HG02610 (cell line): ENCODE results near the gene FBXL3.
"Not testable (repeated sequence)": the region's sequence is repeated elsewhere in the genome, so short reads cannot be mapped to it uniquely, and the experiment has no call there.

Experiments used
- ATAC-seq: cut with Tn5 transposase; IDR thresholded peaks from one replicate; pipeline ENCODE4 v1.9.1; 2021; ENCODE audit warnings: mild to moderate bottlenecking, moderate library complexity; ENCODE audit not compliant: unreplicated experiment

Gene FBXL3

GRCh38 chr13:77028202-77028601, 1.2 kb upstream of the FBXL3 start:
- no peak for ATAC-seq

- ATAC-seq = peak; percentile 51
Observed at GRCh38 chr13:77026255-77026860, 601 bp downstream of the FBXL3 start.

GRCh38 chr13:77022341-77022740, 4.6 kb downstream of the FBXL3 start:
- ATAC-seq = no peak

GRCh38 chr13:77019756-77020155, 7.2 kb downstream of the FBXL3 start:
- no peak for ATAC-seq

- no peak for ATAC-seq
Observed at GRCh38 chr13:77016888-77017623, 9.9 kb downstream of the FBXL3 start.

GRCh38 chr13:77016251-77016812, 10.6 kb downstream of the FBXL3 start:
- ATAC-seq = no peak

GRCh38 chr13:77014906-77015685, 11.9 kb downstream of the FBXL3 start:
- no peak for ATAC-seq

GRCh38 chr13:77013853-77014542, 13.0 kb downstream of the FBXL3 start:
- no peak for ATAC-seq

GRCh38 chr13:77009719-77010118, 17.2 kb downstream of the FBXL3 start:
- not testable (repeated sequence) for ATAC-seq

- peak; percentile 68 for ATAC-seq
Observed at GRCh38 chr13:77009011-77009410, 17.9 kb downstream of the FBXL3 start.

- ATAC-seq = peak; percentile 51
Observed at GRCh38 chr13:77008337-77008736, 18.6 kb downstream of the FBXL3 start.

GRCh38 chr13:77002590-77003190, 24.3 kb downstream of the FBXL3 start:
- ATAC-seq = no peak

- ATAC-seq = no peak
Observed at GRCh38 chr13:77001963-77002587, 24.9 kb downstream of the FBXL3 start.

GRCh38 chr13:77001540-77001939, 25.4 kb downstream of the FBXL3 start:
- no peak for ATAC-seq

- ATAC-seq = no peak
Observed at GRCh38 chr13:77000475-77000874, 26.5 kb downstream of the FBXL3 start.

GRCh38 chr13:76994281-76994680, 32.7 kb downstream of the FBXL3 start:
- ATAC-seq = no peak

GRCh38 chr13:76993473-76993872, 33.5 kb downstream of the FBXL3 start:
- no peak for ATAC-seq

- no peak for ATAC-seq
Observed at GRCh38 chr13:76993021-76993420, 33.9 kb downstream of the FBXL3 start.

- ATAC-seq = no peak
Observed at GRCh38 chr13:76992548-76993001, 34.4 kb downstream of the FBXL3 start.
